Measurements from ENCODE around the gene FAM174B.

FAM174B gene

DNA sequence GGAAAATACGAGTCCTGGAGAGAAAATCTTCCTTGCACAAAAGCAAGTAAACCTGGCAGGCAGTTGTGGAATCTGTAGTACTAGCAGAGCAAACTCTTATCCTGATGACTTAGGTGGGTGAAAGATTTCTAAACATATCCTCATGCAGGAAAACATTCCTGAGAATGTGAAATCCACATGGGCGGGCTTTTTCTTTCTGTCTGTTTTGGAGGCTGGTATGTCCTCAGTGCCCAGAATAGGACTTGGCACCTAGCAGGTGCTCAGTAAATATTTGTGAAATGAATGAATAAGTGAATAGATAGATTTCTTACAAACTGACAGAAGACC lies 53.3 kb downstream of the FAM174B start:
- CTCF ChIA-PET, result no interaction called here

DNA sequence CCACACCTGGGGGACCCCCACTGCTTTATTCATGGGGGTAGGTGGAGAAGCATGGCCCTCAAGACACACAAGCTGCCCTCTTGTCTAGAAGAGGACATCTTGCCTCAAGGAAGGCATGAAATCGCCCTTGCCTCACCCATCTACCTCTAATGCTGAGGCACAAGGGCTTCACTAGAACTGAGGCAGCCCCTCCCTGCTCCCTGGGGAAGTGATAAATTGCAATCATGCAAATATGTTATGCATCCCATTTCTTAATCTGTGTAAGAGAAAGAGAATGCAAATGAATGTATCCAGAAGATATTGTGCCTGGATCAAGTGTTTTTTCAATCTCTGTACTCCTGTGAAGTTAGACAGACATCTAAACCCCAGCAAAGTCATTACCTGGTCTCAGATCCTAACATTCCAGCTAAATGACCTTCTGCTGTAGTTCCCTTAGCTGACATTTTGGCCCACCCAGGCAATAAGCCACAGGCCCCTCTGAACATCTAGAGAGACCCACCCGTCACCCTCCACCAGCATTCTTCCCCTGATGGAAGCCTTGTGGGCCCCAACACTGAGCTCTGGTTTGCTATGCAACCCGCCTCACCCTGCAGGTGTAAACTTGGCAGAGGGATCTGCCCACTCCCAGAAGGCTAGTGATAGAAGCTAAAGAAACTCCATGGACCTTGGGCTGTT lies 53.8 kb downstream of the FAM174B start:
- WGBS (ENCODE audit: insufficient coverage), result 100% methylated on average over 2 of the region's 3 CpGs
- no peak overlapping the region for H3K4me3 ChIP-seq (ENCODE audit: control insufficient read depth in 1 of 7, extremely low read depth in 1 of 7, insufficient read depth in 4 of 7, low read depth in 2 of 7, low read length in 6 of 7)
- CTCF ChIA-PET, result interaction anchor here (1.0 kb wide), 1 partner anchor 19 kb away, joined by 3 read pairs; no protein-coding TSS in a partner anchor
- peaks cover 0 to 2% (median 0%) of the 10 kb centered on the region in 4 experiments for H3K4me1 ChIP-seq (ENCODE audit: control extremely low read depth in 1 of 4, control insufficient read depth in 4 of 4, insufficient read depth in 4 of 4, low read length in 3 of 4)
- no peaks in the 10 kb centered on the region for H3K36me3 ChIP-seq (ENCODE audit: control insufficient read depth in 4 of 4, insufficient read depth in 4 of 4, low read length in 3 of 4)
- POLR2A ChIA-PET, result interaction anchor here (0.6 kb wide), 1 partner anchor 27 kb away, joined by 3 read pairs; no protein-coding TSS in a partner anchor
- DNase-seq, result no peak
- no peak overlapping the region for H3K27ac ChIP-seq (ENCODE audit: insufficient read depth in 1 of 2, low read depth in 1 of 2, low read length in 2 of 2, poor library complexity in 1 of 2, severe bottlenecking in 2 of 2)
- H3K27me3 ChIP-seq (replicated peaks in 2 of 5; ENCODE audit: control insufficient read depth in 4 of 5, insufficient read depth in 5 of 5, low read length in 4 of 5), result peaks cover 0 to 3% (median 0%) of the 10 kb centered on the region in 5 experiments
- no peaks in the 10 kb centered on the region for H3K9me3 ChIP-seq (ENCODE audit: control extremely low read depth in 1 of 5, control insufficient read depth in 4 of 5, insufficient read depth in 2 of 5, low read depth in 1 of 5, low read length in 4 of 5)

More for the DNA sequence above, 53.3 kb downstream of the FAM174B start:
- Histone ChIP-seq H3K27ac (ENCODE audit: insufficient read depth in 1 of 2, low read depth in 1 of 2, low read length in 2 of 2, poor library complexity in 1 of 2, severe bottlenecking in 2 of 2) (no peak overlapping the region), H3K4me1 (ENCODE audit: control extremely low read depth in 1 of 4, control insufficient read depth in 4 of 4, insufficient read depth in 4 of 4, low read length in 3 of 4) (peaks cover 0 to 2% (median 0%) of the 10 kb centered on the region in 4 experiments), H3K36me3 (ENCODE audit: control insufficient read depth in 4 of 4, insufficient read depth in 4 of 4, low read length in 3 of 4) (no peaks in the 10 kb centered on the region), H3K4me3 (ENCODE audit: control insufficient read depth in 1 of 7, extremely low read depth in 1 of 7, insufficient read depth in 4 of 7, low read depth in 2 of 7, low read length in 6 of 7) (no peak overlapping the region), H3K9me3 (ENCODE audit: control extremely low read depth in 1 of 5, control insufficient read depth in 4 of 5, insufficient read depth in 2 of 5, low read depth in 1 of 5, low read length in 4 of 5) (no peaks in the 10 kb centered on the region), H3K27me3 (replicated peaks in 2 of 5; ENCODE audit: control insufficient read depth in 4 of 5, insufficient read depth in 5 of 5, low read length in 4 of 5) (peaks cover 0 to 3% (median 0%) of the 10 kb centered on the region in 5 experiments)
- POLR2A ChIA-PET, result no interaction called here
- 96% methylated on average over 2 of the region's 2 CpGs for WGBS (ENCODE audit: insufficient coverage)
- no peak for DNase-seq

GRCh38 chr15:92600856-92601255 lies 54.7 kb downstream of the FAM174B start:
- Histone ChIP-seq H3K4me1 (ENCODE audit: control extremely low read depth in 1 of 4, control insufficient read depth in 4 of 4, insufficient read depth in 4 of 4, low read length in 3 of 4) (peaks cover 0 to 2% (median 0%) of the 10 kb centered on the region in 4 experiments), H3K4me3 (ENCODE audit: control insufficient read depth in 1 of 7, extremely low read depth in 1 of 7, insufficient read depth in 4 of 7, low read depth in 2 of 7, low read length in 6 of 7) (no peak overlapping the region), H3K36me3 (ENCODE audit: control insufficient read depth in 4 of 4, insufficient read depth in 4 of 4, low read length in 3 of 4) (no peaks in the 10 kb centered on the region), H3K27ac (ENCODE audit: insufficient read depth in 1 of 2, low read depth in 1 of 2, low read length in 2 of 2, poor library complexity in 1 of 2, severe bottlenecking in 2 of 2) (no peak overlapping the region), H3K9me3 (ENCODE audit: control extremely low read depth in 1 of 5, control insufficient read depth in 4 of 5, insufficient read depth in 2 of 5, low read depth in 1 of 5, low read length in 4 of 5) (no peaks in the 10 kb centered on the region), H3K27me3 (replicated peaks in 2 of 5; ENCODE audit: control insufficient read depth in 4 of 5, insufficient read depth in 5 of 5, low read length in 4 of 5) (peaks cover 0 to 2% (median 0%) of the 10 kb centered on the region in 5 experiments)
- POLR2A ChIA-PET, result no interaction called here
- CTCF ChIA-PET, result interaction anchor here (1.0 kb wide), 1 partner anchor 20 kb away, joined by 3 read pairs; no protein-coding TSS in a partner anchor
- no peak for DNase-seq
- WGBS (ENCODE audit: insufficient coverage), result 56% methylated on average over 3 of the region's 3 CpGs

- Histone ChIP-seq H3K27me3 (replicated peaks in 2 of 5; ENCODE audit: control insufficient read depth in 4 of 5, insufficient read depth in 5 of 5, low read length in 4 of 5) (peaks cover 0 to 4% (median 0%) of the 10 kb centered on the region in 5 experiments), H3K27ac (ENCODE audit: insufficient read depth in 1 of 2, low read depth in 1 of 2, low read length in 2 of 2, poor library complexity in 1 of 2, severe bottlenecking in 2 of 2) (no peak overlapping the region), H3K4me3 (ENCODE audit: control insufficient read depth in 1 of 7, extremely low read depth in 1 of 7, insufficient read depth in 4 of 7, low read depth in 2 of 7, low read length in 6 of 7) (no peak overlapping the region), H3K4me1 (ENCODE audit: control extremely low read depth in 1 of 4, control insufficient read depth in 4 of 4, insufficient read depth in 4 of 4, low read length in 3 of 4) (peaks cover 0 to 2% (median 0%) of the 10 kb centered on the region in 4 experiments), H3K9me3 (ENCODE audit: control extremely low read depth in 1 of 5, control insufficient read depth in 4 of 5, insufficient read depth in 2 of 5, low read depth in 1 of 5, low read length in 4 of 5) (no peaks in the 10 kb centered on the region), H3K36me3 (ENCODE audit: control insufficient read depth in 4 of 4, insufficient read depth in 4 of 4, low read length in 3 of 4) (no peaks in the 10 kb centered on the region)
- CTCF ChIA-PET, result no interaction called here
- WGBS (ENCODE audit: insufficient coverage), result 33% methylated on average over 3 of the region's 4 CpGs
- POLR2A ChIA-PET, result interaction anchor here (0.8 kb wide), 1 partner anchor 104 kb away, joined by 3 read pairs; no protein-coding TSS in a partner anchor
- DNase-seq, result peak; percentile 20 to 39 (median 36)
Measured at GRCh38 chr15:92599394-92599970, 56.1 kb downstream of the FAM174B start.

- ChIA-PET POLR2A (no interaction called here), CTCF (no interaction called here)
- Histone ChIP-seq H3K4me3 (ENCODE audit: control insufficient read depth in 1 of 7, extremely low read depth in 1 of 7, insufficient read depth in 4 of 7, low read depth in 2 of 7, low read length in 6 of 7) (no peak overlapping the region), H3K4me1 (ENCODE audit: control extremely low read depth in 1 of 4, control insufficient read depth in 4 of 4, insufficient read depth in 4 of 4, low read length in 3 of 4) (peaks cover 0 to 2% (median 0%) of the 10 kb centered on the region in 4 experiments), H3K9me3 (ENCODE audit: control extremely low read depth in 1 of 5, control insufficient read depth in 4 of 5, insufficient read depth in 2 of 5, low read depth in 1 of 5, low read length in 4 of 5) (no peaks in the 10 kb centered on the region), H3K27ac (ENCODE audit: insufficient read depth in 1 of 2, low read depth in 1 of 2, low read length in 2 of 2, poor library complexity in 1 of 2, severe bottlenecking in 2 of 2) (no peak overlapping the region), H3K27me3 (replicated peaks in 2 of 5; ENCODE audit: control insufficient read depth in 4 of 5, insufficient read depth in 5 of 5, low read length in 4 of 5) (peaks cover 0 to 7% (median 0%) of the 10 kb centered on the region in 5 experiments), H3K36me3 (ENCODE audit: control insufficient read depth in 4 of 4, insufficient read depth in 4 of 4, low read length in 3 of 4) (no peaks in the 10 kb centered on the region)
- 90% methylated on average over 6 of the region's 6 CpGs for WGBS (ENCODE audit: insufficient coverage)
- no peak for DNase-seq
Measured at GRCh38 chr15:92597548-92597947, 58.0 kb downstream of the FAM174B start.

- peaks cover 0 to 2% (median 0%) of the 10 kb centered on the region in 4 experiments for H3K4me1 ChIP-seq (ENCODE audit: control extremely low read depth in 1 of 4, control insufficient read depth in 4 of 4, insufficient read depth in 4 of 4, low read length in 3 of 4)
- H3K9me3 ChIP-seq (ENCODE audit: control extremely low read depth in 1 of 5, control insufficient read depth in 4 of 5, insufficient read depth in 2 of 5, low read depth in 1 of 5, low read length in 4 of 5), result no peaks in the 10 kb centered on the region
- CTCF ChIA-PET, result no interaction called here
- H3K27me3 ChIP-seq (replicated peaks in 2 of 5; ENCODE audit: control insufficient read depth in 4 of 5, insufficient read depth in 5 of 5, low read length in 4 of 5), result peaks cover 0 to 7% (median 0%) of the 10 kb centered on the region in 5 experiments
- no peak for DNase-seq
- 98% methylated on average over 5 of the region's 5 CpGs for WGBS (ENCODE audit: insufficient coverage)
- no peak overlapping the region for H3K4me3 ChIP-seq (ENCODE audit: control insufficient read depth in 1 of 7, extremely low read depth in 1 of 7, insufficient read depth in 4 of 7, low read depth in 2 of 7, low read length in 6 of 7)
- H3K27ac ChIP-seq (ENCODE audit: insufficient read depth in 1 of 2, low read depth in 1 of 2, low read length in 2 of 2, poor library complexity in 1 of 2, severe bottlenecking in 2 of 2), result no peak overlapping the region
- H3K36me3 ChIP-seq (ENCODE audit: control insufficient read depth in 4 of 4, insufficient read depth in 4 of 4, low read length in 3 of 4), result no peaks in the 10 kb centered on the region
- POLR2A ChIA-PET, result no interaction called here
Measured at GRCh38 chr15:92596623-92597022, 59.0 kb downstream of the FAM174B start.

Data from common myeloid progenitor, CD34-positive (primary cell).